Liver (tissue), 9 donors: ENCODE results near the gene FANCF. TPM values are rescaled to one million over a fixed set of nuclear protein-coding genes. Genes with fewer than 3 reads are reported as not detected.

ENCODE experiments used
- DNase-seq: peaks from one replicate; pipeline ENCODE4 v3.0.0-alpha.2; 2017; ENCODE audit warnings: low spot score
- H3K27ac ChIP-seq, 2 donors: one replicate each; pipeline ENCODE4 v1.7.0; 2013; ENCODE audit warnings: inconsistent platforms in 2 of 2, low read length in 2 of 2, control low read depth in 1 of 2, low read depth in 1 of 2, mild to moderate bottlenecking in 1 of 2
- H3K27me3 ChIP-seq, 4 donors: one replicate each; pipeline versions ENCODE4 v1.6.1 to v1.7.0; 2013; ENCODE audit warnings: low read length in 3 of 4, inconsistent platforms in 1 of 4, mild to moderate bottlenecking in 1 of 4, moderate library complexity in 1 of 4; ENCODE audit not compliant: control insufficient read depth in 4 of 4, insufficient read depth in 4 of 4
- H3K36me3 ChIP-seq, 4 donors: one replicate each; pipeline versions ENCODE4 v1.6.1 to v1.7.0; 2013; ENCODE audit warnings: low read length in 3 of 4, mild to moderate bottlenecking in 3 of 4, low read depth in 1 of 4, moderate library complexity in 1 of 4; ENCODE audit not compliant: control insufficient read depth in 4 of 4, insufficient read depth in 3 of 4
- H3K4me1 ChIP-seq, 4 donors: one replicate each; pipeline versions ENCODE4 v1.6.1 to v1.7.0; 2013; ENCODE audit warnings: low read length in 3 of 4, mild to moderate bottlenecking in 3 of 4, moderate library complexity in 1 of 4; ENCODE audit not compliant: control insufficient read depth in 4 of 4, insufficient read depth in 4 of 4
- H3K4me3 ChIP-seq, 3 donors: one replicate each; pipeline versions ENCODE4 v1.6.1 to v1.7.0; 2013; ENCODE audit warnings: low read length in 3 of 3, control low read depth in 1 of 3, low read depth in 1 of 3, mild to moderate bottlenecking in 1 of 3
- H3K9ac ChIP-seq, 2 donors: one replicate each; pipeline ENCODE4 v1.7.0; 2013; ENCODE audit warnings: low read length in 2 of 2, mild to moderate bottlenecking in 2 of 2, moderate library complexity in 2 of 2, control low read depth in 1 of 2, low read depth in 1 of 2
- H3K9me3 ChIP-seq, 4 donors: one replicate each; pipeline versions ENCODE4 v1.6.1 to v1.7.0; 2013; ENCODE audit warnings: low read length in 3 of 4; ENCODE audit not compliant: control insufficient read depth in 4 of 4
- ATF3 ChIP-seq: IDR thresholded peaks from 2 replicates; pipeline ENCODE4 v1.6.1; 2016; ENCODE audit warnings: antibody characterized with exemption
- CTCF ChIP-seq: fragments of 150-350 bp; IDR thresholded peaks from 2 replicates; pipeline ENCODE4 v1.5.1; 2017; ENCODE audit warnings: improper control_type of control experiment, low read depth, low read length; ENCODE audit not compliant: missing input control
- EGR1 ChIP-seq, 2 donors: IDR thresholded peaks; 2 replicates each; pipeline ENCODE4 v1.6.1; 2016 to 2018; ENCODE audit warnings: antibody characterized with exemption in 2 of 2, low read depth in 2 of 2
- FOXA1 ChIP-seq: IDR thresholded peaks from 2 replicates; pipeline ENCODE4 v1.6.1; 2016; ENCODE audit warnings: antibody characterized with exemption
- FOXA2 ChIP-seq: IDR thresholded peaks from 2 replicates; pipeline ENCODE4 v1.6.1; 2016; ENCODE audit warnings: antibody characterized with exemption
- GABPA ChIP-seq, 2 donors: IDR thresholded peaks in 1 of 2; conservative IDR thresholded peaks in 1 of 2; 2 replicates each; pipeline ENCODE4 v1.6.1; 2016; ENCODE audit warnings: antibody characterized with exemption in 2 of 2, mild to moderate bottlenecking in 1 of 2, moderate library complexity in 1 of 2
- HNF4A ChIP-seq, 2 donors: conservative IDR thresholded peaks; 2 replicates each; pipeline ENCODE4 v1.6.1; 2016; ENCODE audit warnings: antibody characterized with exemption in 2 of 2, mild to moderate bottlenecking in 2 of 2
- HNF4G ChIP-seq: IDR thresholded peaks from 2 replicates; pipeline ENCODE4 v1.6.1; 2016; ENCODE audit warnings: antibody characterized with exemption
- JUND ChIP-seq, 2 donors: IDR thresholded peaks; 2 replicates each; pipeline ENCODE4 v1.6.1; 2016; ENCODE audit warnings: antibody characterized with exemption in 2 of 2
- NR2F2 ChIP-seq: IDR thresholded peaks from 2 replicates; pipeline ENCODE4 v1.6.1; 2016; ENCODE audit warnings: antibody characterized with exemption
- RAD21 ChIP-seq, 2 donors: IDR thresholded peaks; 2 replicates each; pipeline ENCODE4 v1.6.1; 2016; ENCODE audit warnings: antibody characterized with exemption in 2 of 2, mild to moderate bottlenecking in 2 of 2
- REST ChIP-seq: IDR thresholded peaks from 2 replicates; pipeline ENCODE4 v1.6.1; 2016; ENCODE audit warnings: antibody characterized with exemption, mild to moderate bottlenecking
- RXRA ChIP-seq, 2 donors: IDR thresholded peaks; 2 replicates each; pipeline ENCODE4 v1.6.1; 2017 to 2018; ENCODE audit warnings: antibody characterized with exemption in 2 of 2, mild to moderate bottlenecking in 1 of 2
- SP1 ChIP-seq: IDR thresholded peaks from 2 replicates; pipeline ENCODE4 v1.6.1; 2018; ENCODE audit warnings: antibody characterized with exemption, mild to moderate bottlenecking
- TAF1 ChIP-seq: conservative IDR thresholded peaks from 2 replicates; pipeline ENCODE4 v1.6.1; 2016; ENCODE audit warnings: antibody characterized with exemption, mild to moderate bottlenecking
- YY1 ChIP-seq: IDR thresholded peaks from 2 replicates; pipeline ENCODE4 v1.6.1; 2016; ENCODE audit warnings: antibody characterized with exemption, mild to moderate bottlenecking
- ZBTB33 ChIP-seq: IDR thresholded peaks from 2 replicates; pipeline ENCODE4 v1.6.1; 2016; ENCODE audit warnings: antibody characterized with exemption
- WGBS: extraction: QIAGEN DNeasy Blood & Tissue Kit; methylation state at CpG from one replicate; pipeline ENCODE4 v1.1.7; 2013; 5-methylcytosine and 5-hydroxymethylcytosine counted together
- polyA plus RNA-seq, 2 donors: library from polyadenylated mRNA; stranded (reverse) in 1 of 2; unstranded in 1 of 2; fragments of 200-250 nt in 1 of 2; fragments of >200 nt in 1 of 2; fragmentation: Nextera tagmentation in 1 of 2; extraction: Ambion mirVana in 1 of 2; gene quantifications; one replicate each; pipeline versions ENCODE4 v1.2.1 to v1.2.3, GENCODE V29; 2013 to 2015
- total RNA-seq, 2 donors: library from RNA; depleted of rRNA; stranded (reverse); fragments of >200 nt; gene quantifications; one replicate each; pipeline ENCODE4 v1.2.3, GENCODE V29; 2014
- TF ChIP-seq, protein P1 (sequence below): IDR thresholded peaks from 2 replicates; pipeline ENCODE4 v1.6.1; 2016; ENCODE audit warnings: antibody characterized with exemption
- donor health status: healthy.
- donor health status: healthy.
- donor health status: healthy.
- donor health status: healthy.
- donor health status: healthy.

FANCF gene
- total and polyA plus RNA-seq, 4 donors: 4.6 to 5.9 (median 5.1) TPM

DNA sequence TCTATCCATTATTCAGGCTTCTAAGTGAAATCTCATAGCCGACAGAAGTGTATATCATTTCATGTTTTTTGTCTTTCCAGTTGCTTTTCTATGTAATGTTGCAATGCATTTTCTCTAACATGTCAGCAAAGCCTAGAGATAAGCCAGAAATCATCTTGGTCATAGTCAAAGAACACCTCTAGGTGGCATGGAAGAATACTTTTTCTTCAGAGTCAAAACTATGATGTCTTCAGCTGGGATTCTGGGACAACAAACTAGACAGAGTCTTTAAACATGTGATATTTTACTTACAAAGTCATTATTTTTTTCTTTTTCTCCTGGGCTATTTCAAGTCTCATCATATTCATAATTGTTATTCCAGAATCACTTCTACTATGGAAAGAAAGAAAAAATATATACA, 45.2 kb upstream of the FANCF start:
- Histone ChIP-seq H3K27ac (no peak overlapping the region), H3K36me3 (no peaks in the 10 kb centered on the region), H3K9ac (no peak overlapping the region), H3K4me1 (peaks cover 0 to 37% (median 29%) of the 10 kb centered on the region in 4 donors), H3K9me3 (no peaks in the 10 kb centered on the region), H3K4me3 (no peak overlapping the region), H3K27me3 (no peaks in the 10 kb centered on the region)
- peak; percentile 26 for TF ChIP-seq YY1
- peak; percentile 72 to 75 for TF ChIP-seq RAD21 (IDR thresholded peaks at IDR 0.05)
- no peak for TF ChIP-seq ZBTB33
- no peak for TF ChIP-seq JUND (IDR thresholded peaks at IDR 0.05)
- TF ChIP-seq NR2F2: no peak
- TF ChIP-seq CTCF: peak; percentile 39
- no peak for TF ChIP-seq ATF3
- TF ChIP-seq TAF1: no peak
- TF ChIP-seq EGR1 (IDR thresholded peaks at IDR 0.05; ENCODE audit: low read depth in 2 of 2): no peak
- TF ChIP-seq HNF4G: no peak
- TF ChIP-seq, protein P1, sequence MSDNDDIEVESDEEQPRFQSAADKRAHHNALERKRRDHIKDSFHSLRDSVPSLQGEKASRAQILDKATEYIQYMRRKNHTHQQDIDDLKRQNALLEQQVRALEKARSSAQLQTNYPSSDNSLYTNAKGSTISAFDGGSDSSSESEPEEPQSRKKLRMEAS: no peak
- no peak for TF ChIP-seq FOXA1
- no peak for TF ChIP-seq RXRA (IDR thresholded peaks at IDR 0.05)
- no peak for TF ChIP-seq SP1
- TF ChIP-seq REST: no peak
- peak in 1 of 2 donors; percentile 49 for TF ChIP-seq HNF4A (conservative IDR thresholded peaks at IDR 0.05)
- TF ChIP-seq GABPA (IDR thresholded peaks at IDR 0.05 in 1 of 2, conservative IDR thresholded peaks at IDR 0.05 in 1 of 2): no peak
- no peak for TF ChIP-seq FOXA2
- no peak for DNase-seq
- WGBS: 36% methylated on average over 1 of the region's 1 CpG

DNA sequence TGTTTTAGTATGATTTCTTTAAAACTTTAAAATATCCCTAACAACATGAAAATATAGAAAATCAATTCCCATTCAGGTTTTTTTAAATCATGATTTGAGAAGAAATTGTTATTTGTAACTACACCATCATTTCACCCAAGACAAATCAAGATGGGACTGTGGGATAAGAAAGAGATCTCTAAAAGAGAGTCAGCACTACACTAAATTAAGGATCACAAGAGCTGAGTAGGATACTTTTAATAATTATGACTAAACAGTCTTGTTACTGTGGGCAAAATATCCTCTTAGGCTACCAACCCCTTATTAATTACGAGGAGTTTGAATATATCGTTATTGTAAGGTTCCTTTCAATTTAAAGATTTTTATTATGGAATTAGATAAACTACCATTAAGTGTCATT, 43.7 kb upstream of the FANCF start:
- H3K4me1 ChIP-seq: peaks cover 0 to 39% (median 29%) of the 10 kb centered on the region in 4 donors
- H3K9me3 ChIP-seq: no peaks in the 10 kb centered on the region
- no peak overlapping the region for H3K27ac ChIP-seq
- no peak overlapping the region for H3K9ac ChIP-seq
- no peaks in the 10 kb centered on the region for H3K36me3 ChIP-seq
- no peak overlapping the region for H3K4me3 ChIP-seq
- H3K27me3 ChIP-seq: no peaks in the 10 kb centered on the region
- DNase-seq: no peak
- TF ChIP-seq ZBTB33: no peak
- no peak for TF ChIP-seq HNF4G
- TF ChIP-seq NR2F2: no peak
- no peak for TF ChIP-seq FOXA1
- WGBS: 97% methylated on average over 2 of the region's 2 CpGs
